Stimulated activated CD4-positive, alpha-beta T cell treated with anti-CD3 and anti-CD28 coated beads, Interleukin-1b, Interleukin-23, amount 100 ng/mL, for 24 hours (primary cell): ENCODE data around the gene ADRA2B.

ENCODE experiments used
- DNase-seq, 4 experiments: peaks; one replicate each; pipeline ENCODE4 v3.0.0-alpha.2; 2020; ENCODE audit warnings: low read depth in 4 of 4, low spot score in 1 of 4

Gene ADRA2B

DNA sequence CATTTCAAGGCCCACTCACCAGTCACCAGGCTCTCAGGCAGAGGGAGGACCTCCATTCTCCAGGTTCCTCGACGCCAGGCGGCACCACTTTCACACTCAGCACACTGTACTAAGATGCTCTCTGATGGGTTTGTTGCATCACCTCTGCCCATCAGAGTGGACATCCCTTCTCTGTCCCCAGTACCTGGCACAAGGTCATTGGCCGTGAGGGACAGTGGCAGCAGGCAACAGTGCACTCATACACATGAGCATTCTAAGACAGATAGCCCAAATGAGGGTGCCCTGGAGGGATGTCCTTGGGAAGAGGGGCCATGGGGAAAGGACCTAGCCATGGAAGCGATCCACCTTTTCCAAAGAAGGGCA lies 3.0 kb upstream of the ADRA2B start:
- no peak for DNase-seq

DNA sequence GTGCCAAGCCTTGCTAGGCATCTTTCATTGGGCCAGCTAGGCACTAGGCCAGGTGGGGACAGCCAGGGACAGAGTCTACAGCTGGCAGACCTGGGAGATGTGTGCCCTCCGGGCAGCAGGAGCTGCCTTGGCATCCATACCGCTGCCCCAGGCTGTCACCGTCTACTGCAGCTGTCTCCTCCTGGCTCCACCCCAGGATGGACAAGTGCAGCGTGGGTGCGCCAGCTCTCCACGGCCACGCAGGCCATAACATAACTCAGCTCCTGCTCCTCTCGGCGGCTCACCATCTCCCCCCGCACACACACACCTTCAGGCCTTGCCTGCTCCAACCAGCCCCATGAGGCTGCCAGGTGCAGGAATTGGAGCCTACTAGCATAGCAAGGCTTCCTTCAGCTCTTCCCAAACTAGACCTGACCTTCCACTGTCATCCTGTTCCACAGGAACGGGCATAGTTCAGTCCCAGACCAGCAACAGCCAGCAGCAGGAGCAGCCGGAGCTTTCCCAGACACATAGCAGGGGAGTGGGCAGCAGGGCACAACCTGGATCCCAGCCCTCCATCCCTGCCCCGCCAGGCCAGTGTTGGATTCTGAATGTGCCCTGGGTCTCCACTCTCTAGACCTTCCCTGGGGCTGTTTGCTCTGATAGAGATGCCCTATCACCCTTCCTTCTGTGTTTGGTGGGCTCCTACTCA lies 2.5 kb upstream of the ADRA2B start:
- DNase-seq = no peak

GRCh38 chr2:96117701-96118588 lies 1.6 kb upstream of the ADRA2B start:
- DNase-seq = no peak

DNA sequence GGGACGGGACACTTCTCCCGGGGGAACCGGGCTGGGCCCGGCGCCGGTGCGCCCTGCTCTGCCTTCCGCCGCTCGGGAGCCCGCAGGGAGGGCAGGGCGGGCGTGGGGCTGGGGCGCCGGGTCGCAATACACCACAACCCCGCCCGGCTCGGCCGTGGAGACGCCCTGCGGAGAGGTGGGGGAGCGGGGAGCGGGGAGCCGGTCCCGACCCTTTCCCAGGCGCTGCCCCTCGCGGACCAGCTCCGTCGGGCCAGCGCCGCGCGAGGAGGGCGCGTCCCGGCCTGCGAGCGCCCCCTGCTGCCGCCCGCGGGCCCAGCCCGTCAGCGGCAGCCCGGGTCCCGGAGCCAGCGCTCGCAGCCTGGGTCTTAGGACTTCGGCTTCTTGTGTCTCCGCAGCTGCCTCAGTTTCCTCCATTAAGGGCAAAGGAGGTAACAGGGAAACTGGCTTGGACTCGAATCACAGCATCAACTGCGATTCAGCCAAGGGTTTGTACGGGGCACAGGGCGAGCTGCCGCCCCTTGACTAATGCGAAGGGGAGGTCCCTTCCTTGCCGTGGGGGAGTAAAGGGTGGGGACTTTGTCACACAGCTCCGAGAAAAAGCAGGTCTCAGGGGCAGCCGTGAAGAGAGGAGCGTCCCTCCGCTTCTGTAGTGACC lies 635 bp upstream of the ADRA2B start:
- DNase-seq = peak; percentile 36 to 54 (median 44)

- DNase-seq = no peak
These were observed 544 bp downstream of the ADRA2B start for GRCh38 chr2:96115631-96116423.

- no peak for DNase-seq
These were observed 1.3 kb downstream of the ADRA2B start for GRCh38 chr2:96114903-96115581.

GRCh38 chr2:96114546-96114902 lies 1.8 kb downstream of the ADRA2B start:
- DNase-seq = no peak

DNA sequence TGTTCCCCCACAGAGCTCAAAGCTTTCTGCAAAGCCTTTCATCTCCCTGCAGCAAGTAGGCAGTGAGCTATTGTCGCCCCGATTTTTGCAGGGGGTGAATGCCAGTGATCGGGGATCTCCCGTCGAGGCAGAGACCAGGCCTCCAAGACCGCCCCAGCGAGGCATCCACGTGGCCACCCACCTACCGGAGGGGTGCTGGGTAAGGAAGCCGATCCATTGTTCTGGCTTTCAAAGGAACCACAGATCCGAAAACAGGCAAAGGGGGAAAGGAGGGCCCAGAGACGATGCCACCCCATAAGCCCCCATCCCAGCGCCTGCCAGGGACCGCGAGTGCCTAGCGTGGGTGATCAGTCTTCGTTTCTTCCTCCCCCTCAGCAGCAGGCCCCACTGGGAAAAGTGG lies 2.4 kb downstream of the ADRA2B start:
- DNase-seq = no peak

DNA sequence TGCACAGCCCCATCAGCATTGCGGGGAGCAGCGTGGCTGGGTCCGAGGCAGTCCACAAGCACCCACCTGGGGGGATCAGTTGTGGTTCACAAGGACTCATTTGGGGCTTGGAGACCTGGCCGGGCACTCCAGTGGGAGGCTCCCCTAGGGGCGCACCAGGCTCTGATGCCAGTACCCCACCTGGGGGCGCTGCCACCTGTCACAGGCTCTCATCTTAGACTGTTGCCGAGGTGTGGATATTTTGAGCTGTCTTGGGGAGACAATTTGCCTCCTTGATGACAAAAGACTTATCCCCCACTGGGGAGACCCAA lies 3.0 kb downstream of the ADRA2B start:
- DNase-seq = no peak

DNA sequence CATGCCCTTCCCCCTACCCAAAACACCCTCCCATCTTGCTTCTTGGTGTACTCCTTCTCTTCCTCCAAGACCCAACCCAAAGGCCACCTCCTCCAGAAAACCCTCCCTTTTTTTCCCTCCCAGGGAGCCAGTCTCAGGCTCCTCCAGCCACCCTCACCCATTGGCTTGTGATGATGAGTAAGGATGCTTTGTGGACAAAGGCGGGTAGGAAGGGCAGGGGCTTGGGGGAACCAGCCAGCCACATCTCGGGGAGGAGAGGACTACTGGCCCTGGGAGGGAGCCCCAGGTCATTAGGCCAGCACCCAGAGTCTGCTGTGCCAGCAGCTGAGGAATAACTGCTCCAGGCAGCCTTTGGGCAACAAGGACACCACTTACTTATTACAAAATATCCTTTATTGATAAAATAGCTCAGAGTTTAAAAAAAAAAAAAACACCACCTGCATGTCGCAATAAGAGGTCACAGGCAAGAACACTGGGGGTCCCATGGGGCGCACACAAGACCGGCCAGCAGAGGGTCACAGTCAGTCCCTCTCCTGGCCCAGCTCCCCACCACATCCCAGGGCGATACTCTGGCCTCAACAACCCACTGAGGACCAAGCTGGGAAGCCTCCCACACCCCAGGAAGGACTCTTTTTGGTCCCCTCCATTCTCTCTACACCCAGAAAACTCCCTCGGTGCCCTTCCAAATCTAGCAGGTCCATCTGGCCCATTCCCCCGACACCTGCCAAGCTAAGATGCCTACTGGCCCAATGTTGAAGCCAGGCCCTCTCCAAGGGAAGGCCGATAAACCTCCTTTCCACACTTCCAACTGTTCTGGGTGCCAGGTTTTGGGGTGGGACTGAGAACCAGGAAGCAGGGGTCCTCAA lies 3.6 kb downstream of the ADRA2B start:
- no peak for DNase-seq

DNA sequence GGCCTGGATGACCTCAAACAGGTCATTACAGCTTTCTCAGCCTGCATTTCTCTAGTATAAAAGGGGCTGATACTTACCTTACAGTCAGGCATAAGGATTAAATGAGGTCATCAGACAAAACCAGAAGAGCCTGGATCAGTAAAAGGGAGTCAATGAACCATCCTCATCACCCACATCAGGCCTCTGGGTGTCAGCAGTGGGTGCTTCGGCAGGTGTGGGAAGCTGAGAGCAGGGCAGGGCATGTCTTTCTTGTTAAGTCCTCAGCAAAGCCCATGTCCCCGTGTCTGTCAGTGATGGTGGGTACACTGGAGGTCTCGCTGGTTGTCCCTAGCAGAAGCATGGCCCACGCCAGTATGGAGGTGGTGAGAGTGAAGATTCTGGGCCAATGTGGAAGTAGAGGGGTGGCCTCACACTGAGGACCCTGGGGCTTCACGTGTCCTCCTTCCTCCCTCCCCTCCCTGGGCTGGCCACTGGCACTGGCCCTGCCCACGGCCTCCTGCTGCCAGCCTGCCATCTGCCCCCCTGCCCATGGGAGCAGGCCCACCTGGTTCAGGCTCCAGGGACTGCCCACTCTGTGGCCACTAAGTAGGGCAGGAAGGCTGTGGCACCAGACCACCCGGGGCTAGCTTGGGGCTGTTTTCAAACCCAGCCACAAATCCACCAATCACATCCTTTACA lies 4.4 kb downstream of the ADRA2B start:
- no peak for DNase-seq

GRCh38 chr2:96111257-96111640 lies 5.1 kb downstream of the ADRA2B start:
- no peak for DNase-seq

GRCh38 chr2:96110621-96111256 lies 5.6 kb downstream of the ADRA2B start:
- no peak for DNase-seq

DNA sequence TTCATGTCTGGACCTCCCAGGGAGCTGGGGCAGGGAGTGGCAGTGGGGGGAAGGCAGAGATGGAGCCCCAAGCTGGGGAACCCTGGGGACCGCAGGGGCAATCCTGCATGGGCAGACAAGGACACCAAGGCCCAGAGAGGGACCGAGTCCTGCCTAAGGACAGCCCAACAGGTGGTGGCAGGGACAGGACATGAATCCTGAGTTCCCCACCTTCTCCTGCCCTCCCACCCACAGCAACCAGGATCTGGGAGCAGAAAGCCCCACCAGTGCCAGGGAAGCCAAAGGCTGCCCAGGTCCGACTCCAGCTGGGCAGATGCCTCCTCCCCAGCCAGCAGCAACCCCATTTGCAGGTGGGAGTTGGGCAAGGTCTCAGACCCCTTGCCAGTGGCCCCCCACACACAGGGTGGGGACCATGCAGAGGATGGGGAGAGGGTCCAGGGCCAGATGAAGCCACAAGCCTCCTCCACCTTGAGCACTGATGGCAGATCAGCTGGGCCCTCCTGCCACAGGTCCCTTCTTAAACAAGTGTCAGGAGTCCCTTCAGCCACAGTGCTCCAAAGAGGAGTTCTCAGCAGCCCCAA lies 6.3 kb downstream of the ADRA2B start:
- DNase-seq = no peak

DNA sequence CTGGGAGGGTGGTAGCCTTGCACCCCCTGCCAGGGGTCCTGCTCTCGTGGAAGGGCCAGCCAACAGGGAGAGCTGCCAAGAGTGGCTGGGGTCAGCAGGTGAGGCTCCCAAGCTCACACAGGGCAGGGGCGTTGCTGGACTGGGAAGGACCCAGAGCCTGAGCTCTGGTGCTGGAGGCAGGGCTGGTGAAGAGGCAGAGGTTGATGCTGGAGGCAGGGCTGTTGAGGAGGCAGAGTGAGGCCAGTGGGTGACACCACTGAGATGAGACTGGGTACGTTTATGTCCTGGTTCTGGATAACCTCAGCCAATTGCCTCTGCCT lies 7.0 kb downstream of the ADRA2B start:
- no peak for DNase-seq

- no peak for DNase-seq
These were observed 7.6 kb downstream of the ADRA2B start for GRCh38 chr2:96108541-96109360.

- DNase-seq = no peak
These were observed 8.2 kb downstream of the ADRA2B start for GRCh38 chr2:96108151-96108540.

GRCh38 chr2:96107708-96108065 lies 8.7 kb downstream of the ADRA2B start:
- DNase-seq = no peak
